Hepatocyte (in vitro differentiated cells): ENCODE results near the gene GNG13.

Experiments
- CTCF ChIP-seq: fragments of 200-600 bp; sonication (generic); IDR thresholded peaks from 2 replicates; pipeline ENCODE4 v1.5.1; 2016; ENCODE audit warnings: antibody characterized with exemption, mild to moderate bottlenecking; ENCODE audit not compliant: poor library complexity
- EZH2 ChIP-seq: fragments of 200-600 bp; sonication (generic); IDR thresholded peaks from 2 replicates; pipeline ENCODE4 v1.6.1; 2016; ENCODE audit warnings: antibody characterized with exemption, mild to moderate bottlenecking, borderline replicate concordance

GRCh38 chr16:769934-770333, 30.6 kb downstream of the GNG13 start:
- no peak for TF ChIP-seq CTCF
- no peak for TF ChIP-seq EZH2
